ENCODE results near the gene PGBD5.

GRCh38 chr1:230435108-230435507, 9.0 kb upstream of the PGBD5 start:
- TF ChIP-seq CTCF (IDR thresholded peaks at IDR 0.05) (no peak), POLR2A (IDR thresholded peaks at IDR 0.05) (no peak)
